C4-2B (cell line): ENCODE measurements around the gene KANK3.

Experiments used
- ZFX ChIP-seq: fragments of 450-650 bp; IDR thresholded peaks from 2 replicates; pipeline ENCODE4 v1.6.1; 2017
- TF ChIP-seq, protein P1 (sequence below): fragments of 450-650 bp; conservative IDR thresholded peaks from 2 replicates; pipeline ENCODE4 v1.5.1; 2017; ENCODE audit warnings: mild to moderate bottlenecking

- TF ChIP-seq, protein P1, sequence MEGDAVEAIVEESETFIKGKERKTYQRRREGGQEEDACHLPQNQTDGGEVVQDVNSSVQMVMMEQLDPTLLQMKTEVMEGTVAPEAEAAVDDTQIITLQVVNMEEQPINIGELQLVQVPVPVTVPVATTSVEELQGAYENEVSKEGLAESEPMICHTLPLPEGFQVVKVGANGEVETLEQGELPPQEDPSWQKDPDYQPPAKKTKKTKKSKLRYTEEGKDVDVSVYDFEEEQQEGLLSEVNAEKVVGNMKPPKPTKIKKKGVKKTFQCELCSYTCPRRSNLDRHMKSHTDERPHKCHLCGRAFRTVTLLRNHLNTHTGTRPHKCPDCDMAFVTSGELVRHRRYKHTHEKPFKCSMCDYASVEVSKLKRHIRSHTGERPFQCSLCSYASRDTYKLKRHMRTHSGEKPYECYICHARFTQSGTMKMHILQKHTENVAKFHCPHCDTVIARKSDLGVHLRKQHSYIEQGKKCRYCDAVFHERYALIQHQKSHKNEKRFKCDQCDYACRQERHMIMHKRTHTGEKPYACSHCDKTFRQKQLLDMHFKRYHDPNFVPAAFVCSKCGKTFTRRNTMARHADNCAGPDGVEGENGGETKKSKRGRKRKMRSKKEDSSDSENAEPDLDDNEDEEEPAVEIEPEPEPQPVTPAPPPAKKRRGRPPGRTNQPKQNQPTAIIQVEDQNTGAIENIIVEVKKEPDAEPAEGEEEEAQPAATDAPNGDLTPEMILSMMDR: no peak
- TF ChIP-seq ZFX: no peak
Observed at GRCh38 chr19:8386990-8387389, 43.9 kb upstream of the KANK3 start.
